GM23338 (cell line): Measurements from ENCODE around the gene AASDH. TPM values are rescaled to one million over a fixed set of nuclear protein-coding genes. Genes with fewer than 3 reads are reported as not detected.

Experiments
- ATAC-seq: fragments of 200-7000 bp; cut with Tn5 transposase; 3 replicates; pipeline ENCODE4 v1.9.1; 2020
- DNase-seq: peaks from one replicate; pipeline ENCODE4 v3.0.0-alpha.2; 2015; ENCODE audit warnings: low spot score
- H2AFZ ChIP-seq: fragments of 200-600 bp; sonication (generic); 2 replicates; pipeline ENCODE4 v1.8.0; 2016; ENCODE audit warnings: antibody characterized with exemption, mild to moderate bottlenecking, moderate library complexity
- H3F3A ChIP-seq: fragments of 200-600 bp; sonication (generic); replicated peaks from 2 replicates; pipeline ENCODE4 v1.8.0; 2017; ENCODE audit warnings: antibody characterized with exemption, mixed run types, low read depth
- H3K27ac ChIP-seq: fragments of 200-600 bp; sonication (generic); 2 replicates; pipeline ENCODE4 v1.6.1; 2016; ENCODE audit warnings: low read depth
- H3K27me3 ChIP-seq: fragments of 200-600 bp; sonication (generic); 2 replicates; pipeline ENCODE4 v1.8.0; 2016; ENCODE audit warnings: mild to moderate bottlenecking, mixed run types, moderate library complexity; ENCODE audit not compliant: insufficient read depth
- H3K36me3 ChIP-seq: fragments of 200-600 bp; sonication (generic); 2 replicates; pipeline ENCODE4 v1.8.0; 2016; ENCODE audit warnings: mild to moderate bottlenecking; ENCODE audit not compliant: insufficient read depth
- H3K4me1 ChIP-seq: fragments of 200-600 bp; sonication (generic); 2 replicates; pipeline ENCODE4 v1.8.0; 2016; ENCODE audit warnings: mild to moderate bottlenecking, moderate library complexity; ENCODE audit not compliant: insufficient read depth
- H3K4me2 ChIP-seq: fragments of 200-600 bp; sonication (generic); 2 replicates; pipeline ENCODE4 v1.7.1; 2017; ENCODE audit warnings: mixed run types
- H3K4me3 ChIP-seq: fragments of 200-600 bp; sonication (generic); 2 replicates; pipeline ENCODE4 v1.6.1; 2016; ENCODE audit warnings: mixed run types
- H3K79me2 ChIP-seq: fragments of 200-600 bp; sonication (generic); replicated peaks from 2 replicates; pipeline ENCODE4 v1.8.0; 2017; ENCODE audit warnings: mild to moderate bottlenecking; ENCODE audit not compliant: insufficient read depth
- H3K9me2 ChIP-seq: fragments of 200-600 bp; sonication (generic); 2 replicates; pipeline ENCODE4 v1.8.0; 2017; ENCODE audit not compliant: insufficient read depth
- H4K20me1 ChIP-seq: fragments of 200-600 bp; sonication (generic); replicated peaks from 2 replicates; pipeline ENCODE4 v1.8.0; 2017; ENCODE audit warnings: mild to moderate bottlenecking; ENCODE audit not compliant: insufficient read depth
- H3K27ac Mint-ChIP-seq: 2 replicates; pipeline ENCODE4 v1.8.0; 2020; ENCODE audit warnings: inconsistent platforms, mild to moderate bottlenecking, moderate library complexity, mixed read lengths
- H3K27me3 Mint-ChIP-seq: 3 replicates; pipeline ENCODE4 v1.8.0; 2022; ENCODE audit warnings: low read depth, mild to moderate bottlenecking, moderate library complexity, mixed read lengths, inconsistent platforms; ENCODE audit not compliant: insufficient read depth, poor library complexity
- H3K36me3 Mint-ChIP-seq: 3 replicates; pipeline ENCODE4 v1.8.0; 2021; ENCODE audit warnings: low read depth, mild to moderate bottlenecking, inconsistent platforms, moderate library complexity, mixed read lengths
- H3K4me1 Mint-ChIP-seq: 3 replicates; pipeline ENCODE4 v1.8.0; 2020; ENCODE audit warnings: mild to moderate bottlenecking, inconsistent platforms, mixed read lengths
- H3K4me3 Mint-ChIP-seq: 3 replicates; pipeline ENCODE4 v1.8.0; 2021; ENCODE audit warnings: moderate library complexity, mild to moderate bottlenecking, inconsistent platforms, mixed read lengths
- H3K9me3 Mint-ChIP-seq: 3 replicates; pipeline ENCODE4 v1.8.0; 2020; ENCODE audit warnings: moderate library complexity, mild to moderate bottlenecking, inconsistent platforms, mixed read lengths
- CREB1 ChIP-seq: fragments of 250-450 bp; sonication (Bioruptor Pico); IDR thresholded peaks from 2 replicates; pipeline ENCODE4 v1.5.0; 2020; ENCODE audit warnings: low read depth, mild to moderate bottlenecking, moderate library complexity
- EZH2 ChIP-seq: fragments of 200-600 bp; sonication (generic); IDR thresholded peaks from one replicate; pipeline ENCODE4 v1.8.0; 2017; ENCODE audit warnings: antibody characterized with exemption, mild to moderate bottlenecking, low read depth; ENCODE audit not compliant: unreplicated experiment
- EZH2phosphoT487 ChIP-seq: fragments of 200-600 bp; sonication (generic); IDR thresholded peaks from one replicate; pipeline ENCODE4 v1.8.1; 2018; ENCODE audit warnings: antibody characterized with exemption; ENCODE audit not compliant: unreplicated experiment
- NANOG ChIP-seq: IDR thresholded peaks from 2 replicates; pipeline ENCODE4 v1.6.1; 2016; ENCODE audit warnings: antibody characterized with exemption, borderline replicate concordance
- POLR2AphosphoS5 ChIP-seq: IDR thresholded peaks from 2 replicates; pipeline ENCODE4 v1.6.1; 2016; ENCODE audit warnings: antibody characterized with exemption, low read depth
- ZNF114 ChIP-seq: fragments of 250-450 bp; sonication (Bioruptor Pico); IDR thresholded peaks from 2 replicates; pipeline ENCODE4 v1.5.0; 2020; ENCODE audit warnings: mild to moderate bottlenecking, moderate library complexity
- ZNF331 ChIP-seq: fragments of 250-450 bp; sonication (Bioruptor Pico); IDR thresholded peaks from 2 replicates; pipeline ENCODE4 v1.5.0; 2020; ENCODE audit warnings: low read depth, mild to moderate bottlenecking, moderate library complexity
- polyA plus RNA-seq: library from polyadenylated mRNA; unstranded; fragments of >200 nt; fragmentation: Nextera tagmentation; extraction: Ambion mirVana; gene quantifications from 2 replicates; pipeline ENCODE4 v1.2.1, GENCODE V29; 2016
- total RNA-seq: library from RNA; depleted of rRNA; stranded (reverse); fragments of >200 nt; shearing (Covaris generic); gene quantifications from 2 replicates; pipeline ENCODE4 v1.2.3, GENCODE V29; 2014
- TF ChIP-seq, protein P1 (sequence below), 2 experiments: fragments of 200-600 bp in 1 of 2; sonication (generic) in 1 of 2; conservative IDR thresholded peaks; 2 replicates each; pipeline versions ENCODE4 v1.5.1 to v1.6.1; 2016 to 2017; ENCODE audit warnings: antibody characterized with exemption in 2 of 2, low read depth in 2 of 2, mild to moderate bottlenecking in 2 of 2, moderate library complexity in 1 of 2
- TF ChIP-seq, protein P2 (sequence below): IDR thresholded peaks from one replicate; pipeline ENCODE4 v1.6.1; 2018; ENCODE audit warnings: antibody characterized with exemption; ENCODE audit not compliant: unreplicated experiment

AASDH gene
- total and polyA plus RNA-seq, 2 experiments from 2014 or later = 12.2 to 35.6 TPM

DNA sequence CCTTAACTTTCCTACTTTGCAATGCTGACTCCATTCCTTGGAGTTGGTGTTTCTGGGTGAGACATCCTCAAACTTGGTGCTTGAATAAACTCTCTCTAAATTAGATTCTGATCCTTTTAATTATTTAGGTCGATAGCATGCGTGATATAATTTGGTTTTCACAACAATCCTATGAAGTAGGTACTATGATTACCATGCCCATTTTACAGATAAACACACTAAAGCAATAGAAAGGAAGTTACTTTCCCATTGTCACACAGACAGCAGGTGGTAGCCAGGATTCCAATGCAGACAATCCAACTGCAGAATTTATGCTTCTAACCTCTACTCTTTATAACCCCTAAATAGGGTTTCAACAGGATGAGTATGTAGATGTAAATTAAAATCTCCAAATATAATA lies 21.7 kb upstream of the AASDH start:
- no peak overlapping the region for H3K4me3 Mint-ChIP-seq
- peaks cover 15% of the 10 kb centered on the region; the same call in 1 of the 2 replicates for H4K20me1 ChIP-seq
- no peaks in the 10 kb centered on the region for H3K27me3 ChIP-seq
- peaks cover 42% of the 10 kb centered on the region for H3K4me1 Mint-ChIP-seq
- no peak overlapping the region for H3K4me3 ChIP-seq
- peaks cover 16% of the 10 kb centered on the region; the same call in 1 of the 2 replicates for H3K36me3 ChIP-seq
- no peak overlapping the region; the same call in 1 of the 2 replicates for H3K4me2 ChIP-seq
- ATAC-seq (no peak), DNase-seq (peak; percentile 41)
- peaks cover 2% of the 10 kb centered on the region for H3K27me3 Mint-ChIP-seq
- peak overlapping the region; percentile 37; the same call in 1 of the 2 replicates for H3K27ac ChIP-seq
- no peaks in the 10 kb centered on the region for H3K9me2 ChIP-seq
- no peak overlapping the region for H2AFZ ChIP-seq
- H3K27ac Mint-ChIP-seq = peak overlapping the region; percentile 11; the same call in 1 of the 2 replicates
- H3K79me2 ChIP-seq = peaks cover 79% of the 10 kb centered on the region
- H3F3A ChIP-seq = no peaks in the 10 kb centered on the region
- TF ChIP-seq ZNF114 = no peak
- no peak for TF ChIP-seq POLR2AphosphoS5
- no peak for TF ChIP-seq EZH2
- TF ChIP-seq, protein P1, sequence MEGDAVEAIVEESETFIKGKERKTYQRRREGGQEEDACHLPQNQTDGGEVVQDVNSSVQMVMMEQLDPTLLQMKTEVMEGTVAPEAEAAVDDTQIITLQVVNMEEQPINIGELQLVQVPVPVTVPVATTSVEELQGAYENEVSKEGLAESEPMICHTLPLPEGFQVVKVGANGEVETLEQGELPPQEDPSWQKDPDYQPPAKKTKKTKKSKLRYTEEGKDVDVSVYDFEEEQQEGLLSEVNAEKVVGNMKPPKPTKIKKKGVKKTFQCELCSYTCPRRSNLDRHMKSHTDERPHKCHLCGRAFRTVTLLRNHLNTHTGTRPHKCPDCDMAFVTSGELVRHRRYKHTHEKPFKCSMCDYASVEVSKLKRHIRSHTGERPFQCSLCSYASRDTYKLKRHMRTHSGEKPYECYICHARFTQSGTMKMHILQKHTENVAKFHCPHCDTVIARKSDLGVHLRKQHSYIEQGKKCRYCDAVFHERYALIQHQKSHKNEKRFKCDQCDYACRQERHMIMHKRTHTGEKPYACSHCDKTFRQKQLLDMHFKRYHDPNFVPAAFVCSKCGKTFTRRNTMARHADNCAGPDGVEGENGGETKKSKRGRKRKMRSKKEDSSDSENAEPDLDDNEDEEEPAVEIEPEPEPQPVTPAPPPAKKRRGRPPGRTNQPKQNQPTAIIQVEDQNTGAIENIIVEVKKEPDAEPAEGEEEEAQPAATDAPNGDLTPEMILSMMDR (conservative IDR thresholded peaks at IDR 0.05; ENCODE audit: low read depth in 2 of 2) = no peak
- no peak for TF ChIP-seq CREB1
- TF ChIP-seq, protein P2, sequence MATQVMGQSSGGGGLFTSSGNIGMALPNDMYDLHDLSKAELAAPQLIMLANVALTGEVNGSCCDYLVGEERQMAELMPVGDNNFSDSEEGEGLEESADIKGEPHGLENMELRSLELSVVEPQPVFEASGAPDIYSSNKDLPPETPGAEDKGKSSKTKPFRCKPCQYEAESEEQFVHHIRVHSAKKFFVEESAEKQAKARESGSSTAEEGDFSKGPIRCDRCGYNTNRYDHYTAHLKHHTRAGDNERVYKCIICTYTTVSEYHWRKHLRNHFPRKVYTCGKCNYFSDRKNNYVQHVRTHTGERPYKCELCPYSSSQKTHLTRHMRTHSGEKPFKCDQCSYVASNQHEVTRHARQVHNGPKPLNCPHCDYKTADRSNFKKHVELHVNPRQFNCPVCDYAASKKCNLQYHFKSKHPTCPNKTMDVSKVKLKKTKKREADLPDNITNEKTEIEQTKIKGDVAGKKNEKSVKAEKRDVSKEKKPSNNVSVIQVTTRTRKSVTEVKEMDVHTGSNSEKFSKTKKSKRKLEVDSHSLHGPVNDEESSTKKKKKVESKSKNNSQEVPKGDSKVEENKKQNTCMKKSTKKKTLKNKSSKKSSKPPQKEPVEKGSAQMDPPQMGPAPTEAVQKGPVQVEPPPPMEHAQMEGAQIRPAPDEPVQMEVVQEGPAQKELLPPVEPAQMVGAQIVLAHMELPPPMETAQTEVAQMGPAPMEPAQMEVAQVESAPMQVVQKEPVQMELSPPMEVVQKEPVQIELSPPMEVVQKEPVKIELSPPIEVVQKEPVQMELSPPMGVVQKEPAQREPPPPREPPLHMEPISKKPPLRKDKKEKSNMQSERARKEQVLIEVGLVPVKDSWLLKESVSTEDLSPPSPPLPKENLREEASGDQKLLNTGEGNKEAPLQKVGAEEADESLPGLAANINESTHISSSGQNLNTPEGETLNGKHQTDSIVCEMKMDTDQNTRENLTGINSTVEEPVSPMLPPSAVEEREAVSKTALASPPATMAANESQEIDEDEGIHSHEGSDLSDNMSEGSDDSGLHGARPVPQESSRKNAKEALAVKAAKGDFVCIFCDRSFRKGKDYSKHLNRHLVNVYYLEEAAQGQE = no peak
- no peak for TF ChIP-seq EZH2phosphoT487
- H3K9me3 Mint-ChIP-seq = no peaks in the 10 kb centered on the region
- peaks cover 35% of the 10 kb centered on the region for H3K36me3 Mint-ChIP-seq
- peaks cover 27% of the 10 kb centered on the region for H3K4me1 ChIP-seq

DNA sequence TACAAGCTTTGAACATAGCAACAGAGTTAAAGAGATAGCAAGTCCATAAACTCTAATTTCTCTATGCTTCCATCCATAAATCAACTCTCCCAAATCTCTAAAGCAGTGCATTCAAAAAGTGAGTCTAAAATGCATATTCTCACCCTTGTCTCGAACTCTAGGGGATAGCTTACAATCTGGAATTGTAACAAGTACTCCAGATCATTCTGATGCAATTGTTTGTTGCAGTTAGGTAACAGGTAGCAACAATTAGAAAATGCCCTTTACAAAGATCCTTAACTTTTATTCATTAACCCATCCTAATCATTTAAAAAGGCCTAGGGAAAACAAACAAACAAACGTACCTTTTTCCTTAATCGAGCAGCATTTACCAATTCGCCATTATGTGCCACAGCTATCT lies 18.9 kb upstream of the AASDH start:
- Histone ChIP-seq H3K36me3 (peaks cover 16% of the 10 kb centered on the region; the same call in 1 of the 2 replicates), H3K27ac (no peak overlapping the region), H3K4me3 (no peak overlapping the region), H3K9me2 (no peaks in the 10 kb centered on the region), H4K20me1 (peaks cover 15% of the 10 kb centered on the region; the same call in 1 of the 2 replicates), H2AFZ (no peak overlapping the region), H3K27me3 (no peaks in the 10 kb centered on the region), H3K79me2 (peaks cover 50% of the 10 kb centered on the region), H3K4me2 (no peak overlapping the region), H3F3A (no peaks in the 10 kb centered on the region), H3K4me1 (peaks cover 31% of the 10 kb centered on the region)
- Mint-ChIP-seq H3K27ac (peak overlapping the region; percentile 67), H3K27me3 (peaks cover 2% of the 10 kb centered on the region), H3K4me1 (peaks cover 36% of the 10 kb centered on the region), H3K9me3 (no peaks in the 10 kb centered on the region), H3K4me3 (no peak overlapping the region), H3K36me3 (peaks cover 58% of the 10 kb centered on the region)
- ATAC-seq (no peak), DNase-seq (no peak)
- TF ChIP-seq, protein P1 (conservative IDR thresholded peaks at IDR 0.05; ENCODE audit: low read depth in 2 of 2) = no peak
- TF ChIP-seq EZH2 (no peak), NANOG (no peak), ZNF114 (no peak), ZNF331 (CRISPR knock-in tag) (no peak)
